Fibroblast of mammary gland (primary cell): ENCODE data around the gene FBXL20.
A peak's percentile ranks its signal among the peaks of the same experiment; 100 is the strongest.

Experiments
- DNase-seq: peaks from one replicate; pipeline ENCODE4 v3.0.0-alpha.2; 2010; ENCODE audit warnings: low read depth
- H3K4me3 ChIP-seq: 2 replicates; pipeline ENCODE4 v1.5.1; 2011; ENCODE audit warnings: low read depth, mild to moderate bottlenecking, low read length, moderate library complexity; ENCODE audit not compliant: control insufficient read depth
- TF ChIP-seq, protein P1 (sequence below): conservative IDR thresholded peaks from 2 replicates; pipeline ENCODE4 v1.5.1; 2011; ENCODE audit warnings: low read depth, low read length, inconsistent platforms; ENCODE audit not compliant: control insufficient read depth, insufficient read depth

FBXL20 gene

GRCh38 chr17:39210093-39210434 lies 191.4 kb downstream of the FBXL20 start:
- no peak for DNase-seq
- TF ChIP-seq, protein P1, sequence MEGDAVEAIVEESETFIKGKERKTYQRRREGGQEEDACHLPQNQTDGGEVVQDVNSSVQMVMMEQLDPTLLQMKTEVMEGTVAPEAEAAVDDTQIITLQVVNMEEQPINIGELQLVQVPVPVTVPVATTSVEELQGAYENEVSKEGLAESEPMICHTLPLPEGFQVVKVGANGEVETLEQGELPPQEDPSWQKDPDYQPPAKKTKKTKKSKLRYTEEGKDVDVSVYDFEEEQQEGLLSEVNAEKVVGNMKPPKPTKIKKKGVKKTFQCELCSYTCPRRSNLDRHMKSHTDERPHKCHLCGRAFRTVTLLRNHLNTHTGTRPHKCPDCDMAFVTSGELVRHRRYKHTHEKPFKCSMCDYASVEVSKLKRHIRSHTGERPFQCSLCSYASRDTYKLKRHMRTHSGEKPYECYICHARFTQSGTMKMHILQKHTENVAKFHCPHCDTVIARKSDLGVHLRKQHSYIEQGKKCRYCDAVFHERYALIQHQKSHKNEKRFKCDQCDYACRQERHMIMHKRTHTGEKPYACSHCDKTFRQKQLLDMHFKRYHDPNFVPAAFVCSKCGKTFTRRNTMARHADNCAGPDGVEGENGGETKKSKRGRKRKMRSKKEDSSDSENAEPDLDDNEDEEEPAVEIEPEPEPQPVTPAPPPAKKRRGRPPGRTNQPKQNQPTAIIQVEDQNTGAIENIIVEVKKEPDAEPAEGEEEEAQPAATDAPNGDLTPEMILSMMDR = no peak
- peak overlapping the region; percentile 10 for H3K4me3 ChIP-seq

- peak; percentile 57 for DNase-seq
- TF ChIP-seq, protein P1 = no peak
- peak overlapping the region; percentile 10 for H3K4me3 ChIP-seq
Measured at GRCh38 chr17:39209317-39210092, 191.9 kb downstream of the FBXL20 start.

DNA sequence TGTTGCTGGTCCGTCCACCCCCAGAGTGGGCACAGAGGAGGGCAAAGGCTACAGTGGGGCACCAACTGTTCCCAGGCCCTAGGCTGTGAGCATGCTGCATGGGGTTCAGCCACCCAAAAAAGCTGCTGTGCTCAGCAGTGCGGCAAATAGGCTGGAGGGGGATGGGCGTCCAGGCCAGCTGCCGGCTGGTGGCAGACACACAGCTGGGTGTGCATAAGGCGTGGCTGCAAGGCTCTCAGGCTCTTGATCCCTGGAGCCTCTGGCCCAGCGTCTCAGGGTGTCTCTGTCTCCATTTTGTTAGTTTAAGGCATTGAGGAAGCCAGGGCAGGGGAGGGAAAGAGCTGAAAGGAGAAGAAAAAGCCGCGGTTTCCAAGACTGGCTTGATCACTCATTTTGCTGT lies 192.5 kb downstream of the FBXL20 start:
- no peak for DNase-seq
- no peak overlapping the region for H3K4me3 ChIP-seq
- TF ChIP-seq, protein P1 = no peak

DNA sequence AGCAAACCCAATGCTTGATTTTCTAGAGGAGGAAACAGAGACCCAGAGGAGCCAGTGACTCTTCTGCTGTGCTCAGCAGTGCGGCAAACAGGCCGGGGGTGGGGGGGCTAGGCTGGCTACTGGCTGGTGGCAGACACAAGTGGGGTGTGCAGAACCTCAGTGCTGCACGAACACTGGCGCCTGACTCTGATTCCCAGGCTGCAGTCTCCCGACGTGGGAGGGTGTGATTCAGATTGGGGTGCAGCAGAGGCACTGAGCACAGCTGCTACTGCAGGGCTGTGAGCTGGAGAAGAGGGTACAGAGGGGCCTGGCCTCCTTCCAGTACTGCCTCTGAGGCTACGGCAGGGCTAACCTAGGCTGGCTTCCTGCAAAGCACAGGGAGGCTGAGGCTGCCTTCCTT lies 193.3 kb downstream of the FBXL20 start:
- H3K4me3 ChIP-seq = no peak overlapping the region
- TF ChIP-seq, protein P1 = no peak
- DNase-seq = no peak

GRCh38 chr17:39205112-39205526 lies 196.3 kb downstream of the FBXL20 start:
- no peak overlapping the region for H3K4me3 ChIP-seq
- TF ChIP-seq, protein P1 = no peak
- DNase-seq = no peak

DNA sequence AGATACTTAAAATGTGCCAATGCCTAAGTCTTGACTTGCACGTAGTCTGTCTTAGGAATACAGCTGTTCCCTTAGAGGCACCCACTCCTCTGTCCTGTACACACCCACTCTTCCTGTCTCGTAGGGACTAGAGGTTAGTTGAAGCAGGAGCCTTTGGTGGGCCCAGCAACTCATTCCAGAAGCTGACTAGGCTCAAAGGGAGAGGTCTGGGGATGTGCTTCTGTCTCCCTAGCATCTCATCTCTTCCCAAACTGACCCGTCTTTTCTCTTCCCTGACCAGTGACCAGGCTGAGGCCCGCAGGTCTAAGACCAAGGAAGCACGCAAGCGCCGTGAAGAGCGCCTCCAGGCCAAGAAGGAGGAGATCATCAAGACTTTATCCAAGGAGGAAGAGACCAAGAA lies 197.2 kb downstream of the FBXL20 start:
- TF ChIP-seq, protein P1 = no peak
- no peak overlapping the region for H3K4me3 ChIP-seq
- no peak for DNase-seq
